ENCODE measurements around the gene F3.

Gene F3

GRCh38 chr1:94535879-94536278, 5.7 kb downstream of the F3 start:
- POLR2A ChIA-PET = no interaction called here
- DNase-seq (ENCODE audit: extremely low spot score) = no peak
- CTCF ChIA-PET = no interaction called here
- no peak for TF ChIP-seq CTCF (IDR thresholded peaks at IDR 0.05; ENCODE audit: control extremely low read depth, extremely low read depth, low read depth, missing control alignments)

- DNase-seq (ENCODE audit: extremely low spot score) = no peak
- no peak for TF ChIP-seq CTCF (IDR thresholded peaks at IDR 0.05; ENCODE audit: control extremely low read depth, extremely low read depth, low read depth, missing control alignments)
- CTCF ChIA-PET = no interaction called here
- POLR2A ChIA-PET = no interaction called here
Observed at GRCh38 chr1:94535095-94535494, 6.5 kb downstream of the F3 start.

DNA sequence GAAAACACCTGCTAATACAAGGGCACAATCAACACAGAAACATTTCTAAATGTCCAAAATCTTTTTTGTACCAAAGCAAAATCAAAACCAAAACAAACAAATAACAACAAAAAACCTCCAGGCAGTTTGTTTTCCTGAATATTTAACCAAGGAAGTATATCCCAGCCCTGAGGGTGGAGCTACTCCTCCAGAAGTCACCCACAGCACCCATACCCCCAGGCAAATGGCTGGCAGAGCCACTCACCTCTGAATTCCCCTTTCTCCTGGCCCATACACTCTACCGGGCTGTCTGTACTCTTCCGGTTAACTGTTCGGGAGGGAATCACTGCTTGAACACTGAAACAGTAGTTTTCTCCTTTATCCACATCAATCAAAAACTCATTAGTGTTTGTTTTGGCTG, 9.5 kb downstream of the F3 start:
- no peak for DNase-seq (ENCODE audit: extremely low spot score)
- ChIA-PET POLR2A (no interaction called here), CTCF (interaction anchor here (1.4 to 3.1 kb wide), 2 partner anchors 10 to 11 kb away, joined by 3 to 11 read pairs; no protein-coding TSS in a partner anchor)
- TF ChIP-seq CTCF (IDR thresholded peaks at IDR 0.05; ENCODE audit: control extremely low read depth, extremely low read depth, low read depth, missing control alignments) = no peak

GRCh38 chr1:94531664-94532063, 9.9 kb downstream of the F3 start:
- TF ChIP-seq CTCF (IDR thresholded peaks at IDR 0.05; ENCODE audit: control extremely low read depth, extremely low read depth, low read depth, missing control alignments) = no peak
- no peak for DNase-seq (ENCODE audit: extremely low spot score)
- ChIA-PET POLR2A (no interaction called here), CTCF (interaction anchor here (3.1 kb wide), 1 partner anchor 10 kb away, joined by 11 read pairs; no protein-coding TSS in a partner anchor)

GRCh38 chr1:94530373-94530878, 11.1 kb downstream of the F3 start:
- POLR2A ChIA-PET = no interaction called here
- no peak for TF ChIP-seq CTCF (IDR thresholded peaks at IDR 0.05; ENCODE audit: control extremely low read depth, extremely low read depth, low read depth, missing control alignments)
- no peak for DNase-seq (ENCODE audit: extremely low spot score)
- CTCF ChIA-PET = interaction anchor here (0.8 to 3.1 kb wide), 4 partner anchors 9 to 274 kb away, joined by 3 to 11 read pairs (median 3); no protein-coding TSS in a partner anchor

DNA sequence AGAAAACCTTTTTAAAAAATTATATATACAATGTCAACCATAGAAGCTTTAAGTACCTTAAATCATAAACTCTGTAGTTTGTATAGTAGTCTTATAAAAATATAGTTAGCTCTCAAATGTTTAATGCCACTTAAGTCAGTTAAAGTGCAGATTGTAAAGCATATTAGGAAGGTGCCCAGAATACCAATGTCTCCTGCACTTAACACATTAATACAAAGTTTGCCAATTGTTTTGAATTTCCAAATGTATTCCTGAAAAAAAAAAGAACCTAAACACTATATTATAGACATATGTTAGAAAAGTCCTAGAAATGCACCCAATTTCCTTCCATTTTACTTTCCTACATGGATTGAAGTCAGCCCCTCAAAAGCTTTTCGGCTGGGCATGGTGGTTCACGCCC, 12.1 kb downstream of the F3 start:
- ChIA-PET CTCF (interaction anchor here (0.8 to 3.1 kb wide), 6 partner anchors 8 to 275 kb away, joined by 3 to 11 read pairs (median 3); no protein-coding TSS in a partner anchor), POLR2A (no interaction called here)
- no peak for TF ChIP-seq CTCF (IDR thresholded peaks at IDR 0.05; ENCODE audit: control extremely low read depth, extremely low read depth, low read depth, missing control alignments)
- DNase-seq (ENCODE audit: extremely low spot score) = no peak
